ENCODE measurements around the gene AFF2.

- no peak for TF ChIP-seq CTCF (IDR thresholded peaks at IDR 0.05)
- no peak for TF ChIP-seq POLR2A (IDR thresholded peaks at IDR 0.05)
Observed at GRCh38 chrX:148555101-148555500, 54.7 kb downstream of the AFF2 start.
